GM19372 (cell line): ENCODE results near the gene COBL.
"Not testable (repeated sequence)": the region's sequence is repeated elsewhere in the genome, so short reads cannot be mapped to it uniquely, and the experiment has no call there.

Source experiments
- ATAC-seq: cut with Tn5 transposase; IDR thresholded peaks from one replicate; pipeline ENCODE4 v1.9.1; 2021; ENCODE audit warnings: mild to moderate bottlenecking, low read depth, moderate library complexity; ENCODE audit not compliant: unreplicated experiment

The COBL gene

DNA sequence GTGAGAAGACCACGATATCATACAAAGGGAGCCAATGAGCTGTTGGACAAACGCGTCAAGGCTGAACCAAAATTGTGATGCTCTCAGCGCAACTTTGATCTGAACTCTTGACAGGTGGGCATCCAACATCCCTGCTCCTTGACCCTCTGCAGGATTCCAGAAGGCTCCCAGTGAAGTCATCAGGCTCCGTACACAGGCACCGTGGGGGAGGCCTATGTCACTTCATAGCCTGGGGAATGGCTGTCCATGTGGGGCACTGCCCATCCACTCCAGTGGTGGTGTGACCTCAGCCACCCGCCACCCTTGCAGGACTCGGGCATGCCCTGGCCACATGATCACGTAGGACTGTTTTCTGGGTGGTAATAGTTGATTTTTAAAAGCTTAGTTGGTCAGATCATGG is 300.1 kb downstream of the COBL start:
- no peak for ATAC-seq

DNA sequence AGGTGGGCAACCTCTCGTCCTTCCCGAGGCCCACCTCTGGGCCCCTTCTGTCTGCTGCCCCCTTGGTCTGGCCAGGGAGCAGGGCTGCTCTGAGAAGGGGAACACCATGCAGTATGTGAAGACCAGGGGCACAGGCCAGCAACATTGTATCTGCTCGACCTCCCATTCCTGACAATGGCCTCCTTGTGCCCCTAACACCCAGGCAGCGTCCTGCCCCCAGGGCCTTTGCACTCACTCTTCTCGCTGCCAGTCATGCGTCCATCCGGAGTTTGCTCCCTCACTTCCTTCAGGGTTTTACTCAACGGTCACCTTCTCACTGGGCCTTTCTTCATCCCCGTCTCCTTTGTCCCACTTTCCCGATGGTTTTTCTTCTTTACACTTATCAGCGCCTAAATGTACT is 301.0 kb downstream of the COBL start:
- no peak for ATAC-seq

DNA sequence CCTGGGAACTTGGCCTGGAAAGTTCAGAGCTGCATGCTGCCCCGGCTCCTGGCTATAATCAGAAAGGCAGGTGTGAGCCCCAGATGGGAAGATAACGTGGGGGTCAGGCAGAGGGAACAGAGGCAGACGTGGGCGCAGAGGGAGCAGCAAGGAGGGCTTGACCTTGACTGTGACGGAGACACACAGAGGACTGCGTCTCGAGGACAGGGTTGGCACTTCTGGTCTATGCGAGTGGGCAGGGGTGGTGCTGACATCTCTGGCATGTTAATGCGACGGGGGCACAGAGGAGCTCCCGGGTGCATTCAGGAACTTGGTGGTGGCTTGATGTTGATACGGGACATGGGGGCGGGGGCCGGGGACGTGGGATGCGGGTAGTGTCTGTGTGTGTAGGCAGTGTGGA is 301.8 kb downstream of the COBL start:
- ATAC-seq = no peak

DNA sequence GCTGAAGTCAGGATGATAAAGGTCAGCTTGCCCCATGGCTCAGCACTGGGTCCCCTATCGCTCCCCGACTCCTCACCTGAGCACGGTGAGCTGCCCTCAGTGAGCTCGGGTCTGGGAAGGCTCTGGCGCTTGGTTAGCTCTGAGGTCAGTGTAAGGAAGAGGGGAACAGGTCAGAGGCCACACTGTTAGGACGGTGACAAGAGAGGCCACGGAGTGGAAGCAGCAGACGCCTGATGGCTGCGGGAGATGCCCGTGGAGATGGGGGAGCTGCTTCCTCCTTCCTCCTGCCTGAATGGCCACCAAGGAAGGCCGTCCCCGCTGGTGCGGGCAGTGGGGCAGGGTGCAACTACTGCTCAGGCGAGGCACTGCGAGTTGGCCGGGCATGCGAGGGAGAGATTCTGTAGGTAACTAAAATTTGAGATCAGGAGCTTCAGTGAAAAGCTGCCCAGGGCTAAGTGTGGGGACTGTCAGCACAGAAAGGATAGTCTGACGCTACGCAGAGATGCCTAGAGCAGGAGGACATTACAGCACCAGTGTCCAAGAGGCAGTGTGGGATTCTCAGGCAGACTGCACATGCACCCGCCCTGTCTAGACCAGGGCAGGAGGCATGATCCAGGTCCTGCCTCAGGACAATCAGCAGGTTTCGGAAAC is 302.6 kb downstream of the COBL start:
- no peak for ATAC-seq

DNA sequence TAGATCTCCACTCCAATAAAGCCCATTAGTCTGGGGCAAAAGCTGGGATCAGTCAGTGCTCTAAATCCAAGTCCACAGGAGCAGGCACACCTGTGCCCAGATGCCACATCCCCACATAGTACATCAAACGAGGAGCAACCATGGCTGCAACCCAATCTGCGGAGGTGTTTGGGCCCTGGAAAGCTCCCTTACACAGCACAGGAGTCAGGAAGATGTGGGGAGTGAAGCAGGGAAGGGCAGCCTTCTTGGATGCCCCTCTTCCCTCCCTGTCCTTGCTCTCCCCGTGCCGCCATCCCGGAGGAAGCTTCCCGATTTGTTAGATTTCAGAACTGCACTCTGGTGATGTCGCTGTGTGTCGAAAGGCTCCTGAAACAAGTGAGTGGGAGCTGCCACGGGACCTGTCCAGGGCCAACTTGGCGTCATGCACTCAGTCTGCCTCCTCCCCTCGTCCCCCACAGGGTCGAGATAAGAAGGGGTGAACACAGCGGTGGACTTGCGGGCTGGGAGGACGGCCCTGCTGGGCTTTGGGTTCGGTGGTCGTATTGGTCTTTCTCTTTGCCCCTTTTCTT is 303.3 kb downstream of the COBL start:
- no peak for ATAC-seq

DNA sequence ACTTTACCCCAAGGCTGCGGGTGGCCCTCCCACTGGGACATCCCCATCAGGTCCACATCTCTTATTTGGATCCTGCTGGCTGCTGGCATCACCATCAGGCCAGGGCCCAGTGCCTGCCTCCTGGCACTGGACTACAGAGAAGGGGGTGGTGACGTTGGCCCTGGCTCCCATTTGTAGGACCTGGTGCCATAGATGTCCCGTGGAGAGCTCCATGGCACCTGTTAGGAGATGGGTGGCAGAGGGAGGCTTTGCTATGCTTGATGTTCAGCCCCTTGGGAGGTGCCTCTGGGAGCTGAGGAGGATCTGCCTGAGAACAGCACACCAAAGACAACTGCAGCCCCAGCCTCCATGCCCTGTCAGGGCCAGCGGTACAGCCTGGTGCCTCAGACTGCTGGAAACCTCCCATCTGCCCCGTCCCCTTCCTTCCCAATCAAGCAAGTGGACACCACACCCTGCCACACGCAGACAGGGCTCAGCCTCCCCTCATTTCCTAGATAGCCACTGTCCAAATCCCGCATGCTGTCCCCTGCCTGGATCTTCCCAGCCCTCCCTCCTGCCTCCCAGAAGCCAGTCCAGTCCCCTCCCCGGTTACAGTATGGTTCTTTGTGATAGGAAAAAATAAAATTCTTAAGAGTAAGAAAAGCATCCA is 303.9 kb downstream of the COBL start:
- no peak for ATAC-seq

DNA sequence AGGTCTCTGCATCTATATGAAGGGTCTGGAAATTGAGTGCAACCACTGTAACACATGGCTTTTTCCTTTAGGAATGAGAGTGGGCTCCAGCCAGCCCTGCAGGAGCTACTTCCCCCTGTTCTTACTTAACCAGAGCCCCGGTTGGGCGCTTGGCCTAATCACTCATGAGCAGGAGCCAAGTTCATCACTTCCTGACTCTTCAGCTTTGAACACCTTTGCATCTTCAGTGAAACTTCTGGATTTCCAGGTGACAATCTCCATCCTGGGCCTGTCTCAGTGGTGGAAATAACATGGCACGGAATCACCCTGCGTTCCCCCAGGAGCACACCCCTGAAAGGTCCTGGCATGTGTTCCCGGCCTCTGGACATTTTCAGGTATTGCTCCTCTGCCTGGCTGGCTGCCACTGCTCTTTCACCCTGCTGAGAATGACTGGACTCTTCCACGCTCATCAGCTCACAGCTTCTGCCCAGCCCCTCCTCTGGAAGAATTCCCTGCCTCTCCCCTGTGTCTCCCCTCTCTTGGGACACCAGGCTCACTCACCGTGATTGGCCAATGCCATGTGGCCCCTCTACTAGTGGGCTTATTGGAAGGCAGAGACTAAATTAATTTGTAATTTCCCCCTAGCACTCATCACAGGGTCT is 304.8 kb downstream of the COBL start:
- no peak for ATAC-seq

DNA sequence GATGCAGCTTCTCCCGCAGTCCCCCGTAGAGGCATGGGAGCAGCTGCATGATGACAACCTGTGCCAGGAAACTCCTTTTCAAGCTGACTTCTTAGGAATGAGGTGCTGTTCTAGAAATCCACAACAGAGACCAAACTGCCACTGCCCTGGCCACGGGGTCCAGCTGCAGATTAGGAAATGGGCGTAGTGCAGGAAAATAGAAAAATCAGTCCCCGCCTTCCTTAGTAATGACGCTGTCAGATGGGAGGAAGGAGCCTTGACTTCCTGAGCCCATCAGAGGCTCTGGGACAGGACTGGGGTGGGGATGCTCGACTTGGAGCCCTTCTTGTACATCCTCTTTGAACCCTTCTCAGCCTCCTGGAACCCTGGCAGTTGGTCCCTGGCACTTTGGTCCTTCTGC is 306.1 kb downstream of the COBL start:
- no peak for ATAC-seq

DNA sequence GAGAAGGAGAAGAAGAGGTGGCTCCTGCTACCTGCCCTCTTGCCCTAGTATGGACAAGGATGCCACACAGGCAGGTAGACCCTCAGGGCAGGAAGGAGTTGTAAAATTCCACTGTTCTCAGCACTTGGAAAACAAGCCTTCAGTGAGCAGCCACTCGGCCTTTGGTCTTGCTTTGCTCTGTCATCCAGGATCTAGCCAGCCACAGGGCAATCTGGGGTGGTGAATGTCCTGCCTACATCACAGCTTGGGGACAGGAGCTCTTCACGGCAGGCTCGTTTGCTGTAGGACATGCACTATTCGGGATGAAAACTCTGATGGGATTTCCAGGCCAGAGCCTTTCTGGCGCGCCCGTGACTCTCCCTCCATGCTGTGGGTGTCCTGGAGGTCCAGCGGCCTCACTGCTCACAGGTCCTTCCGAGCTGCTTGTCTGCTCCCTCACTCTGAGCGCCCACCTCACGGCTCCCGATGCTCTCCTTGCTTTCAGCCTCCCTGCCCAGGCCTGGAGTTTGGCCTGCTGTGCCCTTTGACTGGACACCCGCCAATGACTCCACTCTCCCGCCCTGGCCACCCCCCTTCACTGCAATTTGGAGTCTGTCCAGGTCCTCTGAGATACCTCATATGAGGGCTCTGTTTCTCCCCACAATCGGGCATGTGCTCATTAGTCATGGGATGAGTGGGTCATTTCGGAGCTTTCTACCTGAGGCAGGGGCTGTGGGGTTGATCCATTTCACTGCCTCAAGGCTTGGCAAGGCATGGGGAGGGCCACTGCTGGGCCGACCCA is 306.7 kb downstream of the COBL start:
- ATAC-seq = no peak

DNA sequence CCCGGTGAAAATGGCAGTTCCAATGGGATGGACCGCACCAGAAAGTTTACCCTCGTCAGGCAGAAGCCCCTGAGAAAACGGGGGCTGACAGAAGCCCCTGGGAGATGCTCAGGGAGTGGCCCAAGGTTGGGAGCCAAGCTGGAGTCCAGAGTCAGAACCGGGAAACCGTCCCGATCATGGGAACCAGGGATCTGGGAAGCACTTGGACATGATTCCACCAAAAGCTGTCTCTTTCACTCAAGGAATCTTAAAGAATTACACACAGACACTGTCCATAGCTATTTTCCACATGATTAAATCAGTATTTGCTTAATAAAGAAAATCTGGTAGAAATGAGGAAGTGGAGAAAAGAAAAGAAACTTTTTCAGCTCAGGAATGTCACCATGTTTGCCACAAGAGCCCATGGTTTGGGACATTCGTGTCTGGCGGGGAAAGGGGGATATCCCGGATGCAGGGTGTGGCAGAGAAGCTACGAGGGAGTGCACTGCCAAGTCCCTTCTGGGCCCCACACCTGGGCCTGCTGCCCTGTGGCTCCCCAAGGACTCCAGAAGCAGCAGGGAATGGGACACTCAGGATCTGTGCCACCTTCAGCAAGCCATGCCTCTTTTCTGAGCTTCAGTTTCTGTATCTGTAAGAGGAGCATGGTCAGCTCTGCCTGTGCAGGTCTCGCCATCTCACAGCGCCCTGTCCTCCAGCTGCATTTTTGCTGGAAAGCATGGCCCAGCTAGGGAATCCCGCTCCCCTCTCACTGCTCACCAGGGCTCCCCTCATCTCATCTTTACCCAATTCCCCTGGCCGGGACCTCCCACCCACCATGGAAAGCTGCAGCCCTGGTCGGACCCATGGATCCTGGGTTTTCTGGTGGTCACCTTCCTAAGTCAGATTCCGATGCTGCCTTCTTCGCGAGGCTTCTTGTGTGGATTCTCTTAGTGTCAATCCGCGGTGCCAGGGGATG is 308.8 kb downstream of the COBL start:
- no peak for ATAC-seq

DNA sequence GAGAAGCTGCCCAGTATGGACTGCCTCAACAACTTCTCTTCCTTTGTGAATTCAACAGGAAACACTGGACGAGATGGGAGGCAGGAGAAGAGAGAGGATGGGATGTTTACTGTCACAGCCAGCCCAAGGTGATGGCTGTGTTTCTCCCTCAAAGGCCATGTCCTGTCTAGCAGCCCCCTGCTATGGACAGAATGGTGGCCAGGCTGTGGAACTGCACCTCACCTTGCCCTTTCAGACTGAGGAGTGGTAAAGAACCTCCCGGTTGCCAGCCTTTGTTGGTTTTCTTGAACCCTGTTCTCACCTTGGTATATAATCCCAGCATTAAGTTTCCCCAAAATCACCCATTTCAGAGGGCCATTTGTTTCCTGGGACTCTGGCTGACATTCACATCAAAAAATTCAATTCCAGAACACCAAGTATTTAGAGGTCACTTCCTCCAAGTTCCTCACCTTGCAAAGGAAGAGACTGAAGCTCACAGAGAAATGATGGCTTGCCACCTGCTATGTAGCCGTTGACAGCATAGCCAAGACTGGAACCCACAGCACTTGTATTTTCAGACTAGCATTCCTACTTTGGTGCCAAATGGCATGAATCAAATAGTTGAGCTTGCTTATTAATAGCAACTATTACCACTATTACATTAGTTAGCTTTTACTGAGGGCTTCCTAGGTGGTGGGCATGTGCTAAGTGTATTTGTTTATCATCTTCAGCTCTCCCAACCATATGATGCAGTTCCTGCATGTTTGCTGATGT is 309.9 kb downstream of the COBL start:
- ATAC-seq = no peak

DNA sequence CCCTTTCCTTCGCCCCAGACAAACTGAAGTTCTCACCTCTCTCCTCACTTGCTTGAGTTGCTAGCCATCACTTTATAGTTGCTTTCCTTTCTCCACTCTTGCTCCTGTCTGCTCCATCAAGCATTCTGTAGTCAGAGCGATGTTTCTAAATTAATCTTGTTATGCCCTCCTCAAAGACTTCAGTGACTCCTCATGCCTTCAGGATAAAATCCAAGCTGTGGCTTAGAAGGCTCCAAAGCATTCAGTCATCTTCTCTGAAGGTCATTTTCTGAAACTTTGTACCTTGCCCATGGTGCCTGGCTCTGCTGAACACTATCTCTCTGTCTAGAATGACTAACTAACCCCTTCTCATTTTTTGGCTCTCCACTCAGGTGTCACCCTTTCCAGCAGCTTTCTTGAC is 311.5 kb downstream of the COBL start:
- ATAC-seq = no peak

DNA sequence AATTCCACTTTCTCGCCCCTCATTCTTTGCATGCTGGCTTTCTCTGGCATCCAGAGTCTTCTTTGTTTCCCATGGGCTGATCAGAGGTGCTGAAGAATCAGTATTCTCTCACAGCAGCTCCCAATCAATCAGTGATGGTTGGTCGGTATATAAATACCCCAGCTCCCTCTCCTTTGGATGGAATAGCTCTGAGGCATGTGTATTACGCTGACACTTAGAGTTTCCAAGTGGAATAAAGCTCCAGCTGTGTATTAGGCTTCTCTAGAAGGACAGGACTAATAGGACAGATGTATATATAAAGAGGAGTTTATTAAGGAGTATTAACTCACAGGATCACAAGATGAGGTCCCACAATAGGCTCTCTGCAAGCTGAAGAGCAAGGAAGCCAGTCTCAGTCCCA is 315.7 kb downstream of the COBL start:
- ATAC-seq = no peak

DNA sequence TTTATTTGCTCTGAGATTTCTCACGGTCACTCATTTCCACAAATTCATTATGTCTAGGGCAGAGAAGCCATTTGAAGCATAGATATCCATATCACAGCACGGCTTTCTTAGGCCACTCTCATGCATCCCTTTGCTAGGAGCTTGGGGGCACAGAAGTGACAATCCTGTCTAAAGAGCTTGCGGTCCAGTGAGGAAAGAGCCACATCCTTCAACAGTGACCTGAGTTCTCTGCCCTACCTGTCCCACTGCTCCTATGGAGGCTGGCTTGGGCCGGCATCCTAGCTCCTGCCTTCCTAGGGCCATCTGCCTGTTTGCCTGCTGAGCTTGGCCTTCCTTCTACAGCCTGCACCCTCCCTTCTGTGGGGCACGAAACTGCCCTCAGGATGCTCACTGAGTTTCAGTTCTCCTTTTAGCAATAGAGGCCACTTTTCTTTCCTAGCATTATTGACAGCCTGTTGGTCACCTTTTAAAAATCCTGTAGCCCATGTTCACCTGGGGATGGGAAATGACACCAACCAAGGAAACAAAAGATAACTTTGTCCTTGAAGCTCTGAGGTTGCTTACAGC is 321.8 kb downstream of the COBL start:
- no peak for ATAC-seq

DNA sequence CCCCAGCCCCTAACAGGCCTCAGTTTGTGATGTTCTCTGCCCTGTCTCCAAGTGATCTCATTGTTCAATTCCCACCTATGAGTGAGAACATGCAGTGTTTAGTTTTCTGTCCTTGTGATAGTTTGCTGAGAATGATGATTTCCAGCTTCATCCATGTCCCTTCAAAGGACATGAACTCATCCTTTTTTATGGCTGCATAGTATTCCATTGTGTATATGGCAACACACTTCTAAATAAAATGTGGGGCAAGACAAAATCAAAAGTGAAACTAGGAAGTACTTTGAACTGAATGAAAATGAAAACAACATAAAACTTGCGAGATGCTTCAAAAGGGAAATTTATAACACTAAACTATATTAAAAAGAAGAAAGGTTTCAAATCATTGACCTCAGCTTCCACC is 326.4 kb downstream of the COBL start:
- not testable (repeated sequence) for ATAC-seq

DNA sequence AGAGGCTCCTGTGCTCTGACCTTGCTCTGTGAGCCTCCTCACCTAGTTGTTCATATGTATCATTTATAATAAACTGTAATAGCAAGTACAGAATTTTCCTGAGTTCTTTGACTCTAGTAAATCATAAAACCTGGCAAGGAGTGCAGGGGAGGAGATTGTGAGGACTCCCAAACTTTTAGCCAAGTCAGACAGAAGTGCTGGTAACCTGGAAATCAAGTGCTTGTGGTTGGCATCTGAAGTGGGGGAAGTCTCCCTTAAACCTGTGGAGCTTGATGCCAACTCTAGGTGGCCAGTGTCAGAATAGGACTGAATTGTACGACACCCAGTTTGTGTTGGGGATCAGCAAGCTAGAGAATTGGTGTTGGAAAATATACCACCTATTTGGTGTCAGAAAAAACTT is 327.6 kb downstream of the COBL start:
- no peak for ATAC-seq

DNA sequence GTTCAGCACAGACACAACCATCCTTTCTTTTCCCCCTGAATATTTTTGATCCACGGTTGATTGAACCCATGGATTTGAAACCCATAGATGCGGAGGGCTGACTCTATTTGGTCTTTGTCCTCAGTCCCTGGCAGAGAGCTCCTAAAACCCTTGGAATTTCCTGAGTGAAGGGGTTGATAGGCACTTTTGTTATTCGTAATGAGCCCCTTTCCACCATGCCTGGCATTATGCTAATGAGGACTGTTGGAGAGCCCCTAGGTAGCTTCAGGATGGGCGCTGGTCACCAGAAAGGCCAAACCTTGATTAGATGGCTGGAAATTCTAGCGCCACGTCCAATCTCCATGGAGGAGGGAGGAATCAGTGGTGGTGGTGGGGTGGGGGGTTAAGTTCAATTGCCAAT is 328.1 kb downstream of the COBL start:
- no peak for ATAC-seq

DNA sequence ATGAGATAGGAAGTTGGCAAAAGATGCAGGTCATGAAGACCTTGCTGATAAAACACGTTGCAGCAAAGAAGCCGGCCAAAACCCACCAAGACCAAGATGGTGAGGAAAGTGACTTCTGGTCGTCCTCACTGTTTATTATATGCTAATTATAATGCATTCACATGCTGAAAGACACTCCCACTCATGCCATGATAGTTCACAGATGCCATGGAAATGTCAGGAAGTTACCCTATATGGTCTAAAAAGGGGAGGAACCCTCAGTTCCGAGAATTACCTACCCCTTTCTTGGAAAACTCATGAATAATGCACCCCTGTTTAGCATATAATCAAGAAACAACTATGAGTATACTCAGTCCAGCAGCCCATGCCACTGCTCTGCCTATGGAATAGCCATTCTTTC is 331.5 kb downstream of the COBL start:
- ATAC-seq = no peak

DNA sequence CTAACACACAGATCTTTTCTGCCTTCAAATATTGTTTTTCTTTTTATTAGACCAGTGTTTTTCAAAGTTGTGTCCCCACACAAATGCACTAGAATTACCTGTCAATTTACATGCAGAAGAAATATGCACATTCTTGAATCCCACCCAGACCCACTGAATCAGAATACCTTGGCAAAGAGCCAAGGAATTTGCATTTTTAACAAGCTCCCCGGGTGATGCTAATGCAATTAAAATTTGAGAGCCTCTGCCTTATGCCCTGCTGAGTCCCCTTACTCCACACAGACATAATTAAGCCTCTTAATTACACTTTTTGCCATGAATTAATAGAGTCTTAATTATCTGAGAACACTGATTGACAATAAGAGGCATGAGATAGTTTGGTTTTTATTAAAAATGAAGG is 332.8 kb downstream of the COBL start:
- no peak for ATAC-seq
